Activated CD8-positive, alpha-beta memory T cell treated with anti-CD3 and anti-CD28 coated beads, Interleukin-2, amount 50 U/mL, for 1 hour (primary cell): ENCODE measurements around the gene SCAPER.

Source experiments
- DNase-seq: peaks from one replicate; pipeline ENCODE4 v3.0.0-alpha.2; 2020; ENCODE audit errors: extremely low read depth

Gene SCAPER

DNA sequence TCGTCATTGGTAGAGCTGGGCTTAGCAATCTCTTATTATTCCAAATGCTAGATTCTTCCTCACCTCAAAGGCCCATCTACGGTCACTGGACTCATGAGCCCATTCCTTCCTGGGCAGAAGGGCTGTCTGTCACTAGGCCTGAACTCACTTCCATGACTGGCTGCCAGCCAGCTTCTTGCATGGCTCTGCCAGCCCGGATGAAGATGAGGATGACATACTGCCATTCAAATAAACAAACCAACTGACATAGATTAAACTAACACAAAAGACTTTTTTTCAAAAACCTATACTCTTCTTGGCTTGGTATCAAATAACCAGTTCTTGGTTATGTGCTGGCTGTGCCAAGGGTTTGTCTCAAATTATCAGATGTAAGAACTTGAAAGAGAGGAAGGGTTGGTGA, 544.7 kb downstream of the SCAPER start:
- no peak for DNase-seq

DNA sequence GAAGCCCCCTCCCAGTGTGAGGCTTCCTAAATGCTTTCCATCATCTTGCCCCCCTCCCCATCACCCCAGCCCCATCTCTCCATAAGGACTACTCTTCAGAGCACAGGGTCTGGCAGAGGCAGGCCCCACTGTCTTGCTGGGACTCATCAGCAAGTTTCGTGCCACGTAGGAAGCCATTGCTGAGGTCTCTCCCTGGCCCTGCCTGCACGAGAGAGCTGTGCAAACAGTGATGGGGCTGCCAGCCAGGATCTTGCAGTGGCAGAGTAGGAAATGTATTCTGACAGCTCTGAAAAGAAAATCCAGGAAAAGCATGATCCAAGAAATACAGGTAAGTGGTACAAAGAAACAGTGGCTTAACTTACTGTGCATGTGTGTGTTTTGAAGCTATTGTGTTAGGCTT, 546.0 kb downstream of the SCAPER start:
- DNase-seq: no peak

DNA sequence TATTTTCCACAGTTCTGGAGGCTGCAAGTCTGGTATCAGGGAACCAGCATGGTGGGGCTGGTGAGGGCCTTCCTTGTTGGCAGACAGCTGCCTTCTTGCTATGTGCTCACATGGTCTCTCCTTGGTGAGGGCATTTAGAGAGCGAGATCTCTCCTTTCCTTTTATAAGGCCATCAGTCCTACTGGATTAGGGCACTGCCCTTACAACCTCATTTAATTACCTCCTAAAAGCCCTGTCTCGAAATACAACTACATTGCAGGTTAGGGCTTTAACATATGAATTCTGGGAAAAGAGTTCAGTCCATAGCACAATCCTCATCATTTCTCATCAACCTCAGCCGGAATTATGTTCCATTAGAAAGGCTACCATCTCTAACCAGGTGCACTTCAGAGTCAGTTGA, 546.7 kb downstream of the SCAPER start:
- DNase-seq: no peak

DNA sequence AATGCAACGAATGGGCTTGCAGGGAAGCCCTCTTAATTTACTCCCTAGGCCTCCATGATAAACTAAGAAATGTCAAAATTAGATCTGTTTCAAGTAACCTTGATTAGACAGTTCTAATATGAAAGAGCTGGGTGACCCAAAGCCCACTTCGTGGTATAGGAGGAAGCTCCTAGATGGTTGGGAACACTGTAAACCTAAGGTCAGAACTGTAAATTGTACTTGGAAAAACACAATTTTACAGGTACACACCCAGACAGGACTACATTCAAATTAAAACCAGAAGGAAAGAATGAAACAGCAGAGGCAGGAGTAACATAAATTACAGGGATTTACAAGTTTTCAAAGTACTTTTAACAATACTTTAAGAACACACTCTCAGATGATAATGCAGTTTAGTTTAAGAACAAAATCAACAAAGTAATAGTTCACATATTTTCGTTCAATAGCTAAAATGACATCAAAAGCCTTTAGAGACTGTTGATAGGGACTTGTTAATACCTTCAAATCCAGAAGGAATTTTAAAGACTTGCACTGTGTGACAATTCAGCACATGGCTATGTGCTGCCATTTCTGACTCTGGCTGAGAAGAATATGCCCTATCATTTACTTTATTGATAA, 550.2 kb downstream of the SCAPER start:
- no peak for DNase-seq

DNA sequence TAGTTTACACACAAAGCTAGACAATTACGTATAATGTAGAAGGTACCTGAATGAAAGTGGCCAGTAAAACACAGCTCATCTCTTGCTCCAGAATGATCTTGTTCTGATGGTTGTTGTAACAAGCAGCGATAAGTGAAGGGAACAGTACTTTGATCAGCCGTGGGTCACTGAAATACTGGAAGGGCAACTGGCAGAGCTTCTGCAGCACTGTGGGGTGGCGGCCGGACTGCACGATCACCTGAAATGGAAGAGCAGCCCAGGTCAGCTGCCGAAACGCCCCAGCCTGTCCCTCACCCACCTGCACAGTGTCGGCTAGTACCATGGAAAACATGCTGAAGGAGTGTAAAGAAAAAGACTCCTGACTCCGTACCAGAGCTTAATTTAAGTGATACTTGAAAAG, 551.2 kb downstream of the SCAPER start:
- no peak for DNase-seq

DNA sequence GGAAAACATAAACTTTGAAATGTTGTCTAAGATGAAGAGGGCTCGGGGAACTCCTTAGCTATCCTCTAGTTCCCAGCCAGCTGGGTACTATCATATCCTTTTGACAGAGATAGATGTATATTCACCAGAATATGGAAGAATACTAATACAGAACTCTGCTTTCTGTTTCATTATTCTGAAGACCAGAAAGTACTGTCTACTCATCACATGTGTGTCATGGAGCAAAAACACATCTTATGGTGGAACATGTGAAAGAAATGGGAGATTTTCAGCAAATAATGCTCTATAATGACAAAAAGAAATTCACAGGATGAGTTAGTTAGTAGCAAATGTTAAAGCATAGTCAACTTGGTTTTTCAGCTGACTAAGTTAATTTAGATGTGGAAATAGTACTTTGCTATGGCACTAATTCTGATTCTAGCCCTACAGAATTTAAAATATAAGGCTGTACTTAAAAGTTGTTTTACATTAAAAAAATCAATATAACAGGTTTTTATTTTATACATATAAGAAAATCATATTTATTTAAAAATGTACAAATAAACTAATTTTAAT, 552.0 kb downstream of the SCAPER start:
- no peak for DNase-seq

DNA sequence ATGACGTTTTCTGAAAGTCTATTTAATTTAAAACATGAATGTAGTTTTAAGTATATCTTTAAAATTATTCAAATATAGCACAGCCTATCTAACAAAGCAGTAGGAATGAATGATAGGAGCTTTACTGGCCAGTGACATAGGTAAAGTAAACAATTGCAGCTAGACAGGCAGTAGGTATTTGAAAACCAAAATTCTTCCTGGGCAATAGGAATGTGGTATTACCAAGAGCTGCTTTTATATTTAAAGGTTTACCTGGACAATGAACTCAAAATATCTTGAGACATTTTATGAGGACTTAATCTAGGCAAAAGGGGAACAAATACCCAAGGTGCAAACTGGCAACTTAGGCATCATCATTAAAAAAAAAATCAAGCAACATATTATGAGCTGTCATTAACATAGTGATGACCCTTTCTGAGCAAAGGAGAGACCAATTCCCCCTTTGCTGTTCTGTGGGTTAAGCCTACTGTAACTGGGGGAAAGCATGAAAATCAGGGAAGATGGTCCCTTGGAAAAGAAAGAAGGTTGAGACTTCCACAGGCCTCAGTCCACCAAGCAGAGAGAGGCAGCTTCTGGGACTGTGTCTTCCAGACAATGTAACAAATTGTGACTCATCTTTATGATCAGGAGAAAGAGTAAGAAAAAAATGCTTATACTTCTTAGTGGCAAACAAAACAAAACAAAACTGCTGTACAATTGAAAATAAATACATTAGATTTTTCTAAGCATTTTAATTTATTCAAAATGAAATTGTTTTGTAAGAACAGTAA, 555.7 kb downstream of the SCAPER start:
- DNase-seq: no peak

DNA sequence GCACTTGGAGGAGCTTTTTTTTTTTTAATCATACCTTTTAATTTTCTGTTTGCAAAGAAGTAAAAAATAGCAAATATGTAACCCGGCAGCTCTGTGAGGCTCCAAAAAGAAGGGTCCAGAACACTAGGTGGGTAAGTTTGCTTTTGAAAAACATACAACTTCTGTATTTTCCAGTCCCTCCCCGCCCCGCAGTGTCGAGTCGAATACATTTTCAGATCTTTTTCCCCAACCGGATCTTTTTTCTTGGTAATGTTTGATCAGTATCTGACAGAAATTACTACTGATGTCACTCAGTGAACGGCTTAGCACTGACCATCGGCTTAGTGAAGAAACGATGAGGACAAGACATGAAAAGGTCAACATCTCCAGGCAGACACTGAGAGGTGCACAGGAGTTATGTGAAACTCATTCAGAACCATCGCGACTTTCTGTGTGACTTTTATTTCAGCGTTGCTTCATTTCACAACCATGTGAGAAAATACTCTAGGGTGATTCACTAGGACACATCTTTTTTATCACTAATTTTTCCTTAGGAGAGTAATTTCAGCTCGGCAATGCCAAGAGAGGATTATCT, 557.6 kb downstream of the SCAPER start:
- DNase-seq: no peak

DNA sequence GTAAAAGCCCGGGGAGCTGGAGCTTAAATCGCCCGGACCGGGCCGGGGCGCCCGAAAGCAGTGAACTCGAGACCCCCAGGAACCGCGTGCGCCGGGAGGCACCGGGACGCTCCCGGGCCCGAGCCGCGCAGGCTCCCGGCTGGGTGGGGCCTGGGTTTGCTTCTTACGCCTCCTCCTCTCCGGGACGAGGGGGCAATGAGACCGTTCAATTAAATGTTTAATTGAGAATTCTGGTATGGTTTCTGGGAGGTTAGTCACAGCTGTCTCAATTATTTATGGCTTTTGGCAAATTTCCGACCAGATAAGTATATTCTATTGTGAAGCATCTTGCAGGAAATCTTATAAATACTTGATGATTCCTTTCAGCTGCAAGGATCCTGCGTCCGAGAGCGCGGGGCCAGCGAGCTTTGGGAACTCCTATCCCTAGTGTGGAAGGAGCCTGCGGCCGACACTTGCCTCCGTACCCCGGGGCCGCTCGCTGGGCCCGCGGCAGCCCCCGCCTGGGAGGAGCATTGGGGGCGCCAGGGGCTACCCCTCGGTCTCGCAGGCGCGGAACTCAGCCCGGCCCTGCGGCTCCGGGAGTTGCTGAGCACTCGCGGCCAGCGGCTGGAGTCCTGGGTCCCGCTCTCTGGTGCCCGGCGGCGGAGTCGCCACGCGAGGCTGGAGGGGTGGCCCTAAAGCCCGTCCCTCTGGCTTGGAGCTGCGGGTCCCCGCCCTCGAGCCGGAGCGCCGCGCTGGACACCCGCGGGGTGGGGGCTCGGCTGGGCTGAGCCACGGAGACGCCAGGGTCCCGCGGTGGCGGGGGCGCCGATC, 558.3 kb downstream of the SCAPER start:
- no peak for DNase-seq

DNA sequence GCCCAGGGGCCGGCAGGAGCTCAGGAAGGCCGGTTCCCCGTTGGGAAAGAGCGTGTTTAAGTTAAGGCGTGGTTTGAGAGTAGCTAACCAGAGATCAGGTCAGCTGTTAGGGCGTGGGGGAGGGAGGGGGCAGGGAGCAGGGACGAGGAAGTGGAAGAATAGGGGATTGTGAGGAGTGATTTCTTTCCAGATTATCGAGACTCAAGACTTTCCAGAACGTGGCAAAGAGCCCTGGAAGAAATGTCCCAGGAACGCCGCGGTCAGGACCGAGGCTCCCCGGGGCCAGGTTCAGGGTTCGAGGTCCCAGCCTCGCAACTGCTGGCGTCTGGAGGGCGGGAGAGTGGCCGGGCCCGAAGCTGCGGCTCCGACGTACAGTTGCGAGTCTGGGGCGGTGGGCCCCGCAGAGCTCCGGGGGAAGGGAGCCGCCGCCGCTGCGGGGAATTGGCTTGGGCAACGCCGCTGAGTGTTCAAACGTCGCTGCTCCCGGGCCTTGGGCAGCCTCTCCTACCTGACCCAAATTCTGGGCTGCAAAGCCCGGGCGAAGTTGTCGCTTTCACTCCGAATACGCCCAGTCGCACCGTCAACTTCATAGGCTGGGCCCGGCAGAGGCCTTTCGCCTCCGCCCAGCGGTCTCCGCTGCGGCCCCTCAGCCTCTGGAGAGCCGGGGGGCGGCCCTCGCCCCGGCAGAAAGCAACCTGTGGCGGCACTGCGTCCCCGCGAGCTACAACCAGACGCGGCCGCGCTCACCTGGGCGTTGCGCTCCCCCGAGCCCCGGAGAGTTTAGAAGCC, 559.1 kb downstream of the SCAPER start:
- DNase-seq: no peak

DNA sequence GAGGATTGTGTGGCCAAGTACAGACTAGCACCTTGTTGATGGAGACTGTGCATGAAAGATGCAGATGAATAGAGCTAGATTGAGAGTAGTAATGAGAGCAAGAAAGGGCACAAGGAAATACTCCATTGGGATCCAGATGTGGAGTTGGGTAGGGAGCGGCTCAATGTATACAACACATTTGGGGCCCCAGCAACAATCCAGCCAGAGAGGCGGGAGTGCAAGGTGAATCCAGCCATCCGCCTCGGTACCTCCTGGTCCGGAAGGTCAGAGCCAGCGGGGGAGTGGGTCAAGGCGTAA, 559.6 kb downstream of the SCAPER start:
- no peak for DNase-seq

DNA sequence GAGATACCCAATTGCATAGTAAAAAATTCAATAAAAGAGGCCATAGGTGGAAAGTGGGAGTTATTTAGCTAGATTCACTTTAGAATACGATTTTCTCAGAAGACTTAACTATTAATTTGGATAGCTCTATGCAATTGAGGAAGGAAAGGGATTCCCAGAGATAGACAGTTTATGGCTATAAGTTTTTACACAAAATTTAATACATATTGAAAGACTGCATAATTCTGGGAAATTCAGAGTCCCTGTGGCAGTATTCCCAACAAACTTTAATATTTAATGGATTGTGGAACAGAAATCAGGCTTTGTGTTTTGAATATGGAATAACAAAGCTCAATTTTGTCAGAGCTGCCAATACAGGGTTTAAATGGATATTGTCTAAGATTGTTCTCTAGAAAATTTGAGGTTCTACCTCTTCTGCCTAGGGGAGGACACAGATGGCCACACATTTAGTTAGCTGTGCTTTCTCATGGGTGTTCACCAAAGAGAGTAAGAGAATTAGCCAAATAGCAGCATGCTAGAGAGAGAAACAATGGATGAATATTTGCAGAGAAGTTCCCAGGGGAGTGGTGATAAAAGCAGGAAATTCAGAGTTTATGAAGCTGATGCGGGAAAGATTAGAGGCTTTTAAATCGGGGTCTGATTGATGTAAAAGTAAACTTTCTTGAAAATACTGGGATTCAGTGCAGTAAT, 560.1 kb downstream of the SCAPER start:
- DNase-seq: no peak

DNA sequence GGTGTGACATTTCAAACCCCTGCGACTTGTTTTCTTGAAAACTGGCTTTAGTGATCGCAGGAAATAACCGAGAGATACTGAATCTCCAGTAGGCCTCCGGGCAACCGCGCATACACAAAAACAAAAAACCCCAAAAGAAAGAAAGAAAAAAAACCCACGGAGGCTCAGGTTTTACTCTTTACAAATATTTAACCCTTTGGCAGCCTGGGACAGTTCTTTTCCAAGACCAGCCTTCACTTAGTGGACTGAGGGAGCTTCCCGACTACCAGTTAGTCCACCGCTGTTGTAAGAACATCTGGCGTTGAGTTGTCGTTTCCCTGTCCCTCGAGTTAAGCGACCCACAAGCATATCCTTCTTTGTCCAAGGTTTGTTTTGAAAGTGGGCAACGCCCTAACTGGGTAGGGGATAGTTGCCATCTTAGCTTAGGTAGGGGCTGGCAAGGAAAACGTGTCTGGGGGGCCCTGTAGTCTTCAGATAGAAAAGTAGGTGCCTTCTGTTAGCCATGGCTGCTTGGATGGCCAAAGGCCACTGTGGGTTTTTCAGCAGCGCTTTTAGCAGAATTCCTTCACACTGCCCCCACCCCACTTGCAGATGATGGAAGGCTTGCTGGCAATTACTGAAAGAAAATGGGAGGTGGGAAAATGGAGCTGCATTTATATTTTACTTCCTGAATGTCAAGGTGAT, 561.7 kb downstream of the SCAPER start:
- no peak for DNase-seq

DNA sequence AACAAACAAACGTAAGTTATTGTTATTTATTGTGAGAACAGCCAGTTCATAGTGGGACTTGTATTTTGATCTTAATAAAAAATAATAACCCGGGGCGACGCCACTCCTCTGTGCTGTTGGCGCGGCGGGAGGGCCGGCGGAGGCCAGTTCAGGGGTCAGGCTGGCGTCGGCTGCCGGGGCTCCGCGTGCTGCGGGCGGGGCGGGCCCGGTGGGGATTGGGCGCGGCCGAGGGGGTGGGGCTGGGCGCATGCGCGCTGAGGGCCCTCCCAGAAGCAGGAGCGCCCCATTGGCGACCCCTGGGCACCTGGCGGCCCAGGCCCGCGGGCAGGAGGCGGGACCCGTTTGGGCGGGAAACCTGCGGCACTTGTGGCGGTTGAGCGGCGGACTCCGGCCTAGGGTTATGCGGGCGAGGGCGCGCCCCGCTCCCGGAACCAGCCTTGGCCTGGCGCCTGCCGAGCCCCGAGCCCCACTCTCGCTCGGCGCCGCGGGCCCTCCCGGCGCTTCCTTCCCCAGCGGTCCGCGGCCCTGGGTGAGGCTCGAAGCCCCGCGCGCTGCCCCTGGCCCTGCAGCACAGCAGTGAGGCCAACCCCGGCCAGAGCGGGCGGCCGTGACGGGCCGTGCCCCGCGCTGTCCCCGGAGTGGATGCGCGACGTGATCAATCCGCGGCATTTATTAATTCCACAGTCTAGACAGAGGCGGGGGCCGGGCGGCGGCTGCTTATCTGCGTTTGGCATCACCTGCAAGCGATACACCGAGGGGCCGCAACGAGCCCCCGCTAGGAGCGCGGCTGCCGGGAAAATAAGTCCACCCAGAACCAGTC, 562.5 kb downstream of the SCAPER start:
- DNase-seq: no peak

DNA sequence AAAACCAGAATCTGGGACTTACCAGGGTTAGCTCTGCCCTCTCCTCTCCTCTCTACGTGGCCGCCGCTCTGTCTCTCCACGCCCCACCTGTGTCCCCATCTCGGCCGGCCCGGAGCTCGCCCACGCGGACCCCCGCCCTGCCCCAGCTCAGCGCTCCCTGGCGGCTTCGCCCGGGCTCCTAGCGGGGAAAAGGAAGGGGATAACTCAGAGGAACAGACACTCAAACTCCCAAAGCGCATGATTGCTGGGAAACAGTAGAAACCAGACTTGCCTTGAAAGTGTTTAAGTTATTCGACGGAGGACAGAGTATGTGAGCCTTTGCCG, 563.1 kb downstream of the SCAPER start:
- DNase-seq: no peak

DNA sequence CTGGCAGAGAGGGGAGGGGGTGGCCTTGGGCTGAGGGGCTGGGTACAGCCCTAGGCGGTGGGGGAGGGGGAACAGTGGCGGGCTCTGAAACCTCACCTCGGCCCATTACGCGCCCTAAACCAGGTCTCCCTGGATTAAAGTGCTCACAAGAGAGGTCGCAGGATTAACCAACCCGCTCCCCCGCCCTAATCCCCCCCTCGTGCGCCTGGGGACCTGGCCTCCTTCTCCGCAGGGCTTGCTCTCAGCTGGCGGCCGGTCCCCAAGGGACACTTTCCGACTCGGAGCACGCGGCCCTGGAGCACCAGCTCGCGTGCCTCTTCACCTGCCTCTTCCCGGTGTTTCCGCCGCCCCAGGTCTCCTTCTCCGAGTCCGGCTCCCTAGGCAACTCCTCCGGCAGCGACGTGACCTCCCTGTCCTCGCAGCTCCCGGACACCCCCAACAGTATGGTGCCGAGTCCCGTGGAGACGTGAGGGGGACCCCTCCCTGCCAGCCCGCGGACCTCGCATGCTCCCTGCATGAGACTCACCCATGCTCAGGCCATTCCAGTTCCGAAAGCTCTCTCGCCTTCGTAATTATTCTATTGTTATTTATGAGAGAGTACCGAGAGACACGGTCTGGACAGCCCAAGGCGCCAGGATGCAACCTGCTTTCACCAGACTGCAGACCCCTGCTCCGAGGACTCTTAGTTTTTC, 563.6 kb downstream of the SCAPER start:
- no peak for DNase-seq

DNA sequence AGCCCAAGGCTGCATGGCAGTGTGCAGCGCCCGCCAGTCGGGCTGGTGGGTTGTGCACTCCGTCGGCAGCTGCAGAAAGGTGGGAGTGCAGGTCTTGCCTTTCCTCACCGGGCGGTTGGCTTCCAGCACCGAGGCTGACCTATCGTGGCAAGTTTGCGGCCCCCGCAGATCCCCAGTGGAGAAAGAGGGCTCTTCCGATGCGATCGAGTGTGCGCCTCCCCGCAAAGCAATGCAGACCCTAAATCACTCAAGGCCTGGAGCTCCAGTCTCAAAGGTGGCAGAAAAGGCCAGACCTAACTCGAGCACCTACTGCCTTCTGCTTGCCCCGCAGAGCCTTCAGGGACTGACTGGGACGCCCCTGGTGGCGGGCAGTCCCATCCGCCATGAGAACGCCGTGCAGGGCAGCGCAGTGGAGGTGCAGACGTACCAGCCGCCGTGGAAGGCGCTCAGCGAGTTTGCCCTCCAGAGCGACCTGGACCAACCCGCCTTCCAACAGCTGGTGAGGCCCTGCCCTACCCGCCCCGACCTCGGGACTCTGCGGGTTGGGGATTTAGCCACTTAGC, 564.3 kb downstream of the SCAPER start:
- no peak for DNase-seq

DNA sequence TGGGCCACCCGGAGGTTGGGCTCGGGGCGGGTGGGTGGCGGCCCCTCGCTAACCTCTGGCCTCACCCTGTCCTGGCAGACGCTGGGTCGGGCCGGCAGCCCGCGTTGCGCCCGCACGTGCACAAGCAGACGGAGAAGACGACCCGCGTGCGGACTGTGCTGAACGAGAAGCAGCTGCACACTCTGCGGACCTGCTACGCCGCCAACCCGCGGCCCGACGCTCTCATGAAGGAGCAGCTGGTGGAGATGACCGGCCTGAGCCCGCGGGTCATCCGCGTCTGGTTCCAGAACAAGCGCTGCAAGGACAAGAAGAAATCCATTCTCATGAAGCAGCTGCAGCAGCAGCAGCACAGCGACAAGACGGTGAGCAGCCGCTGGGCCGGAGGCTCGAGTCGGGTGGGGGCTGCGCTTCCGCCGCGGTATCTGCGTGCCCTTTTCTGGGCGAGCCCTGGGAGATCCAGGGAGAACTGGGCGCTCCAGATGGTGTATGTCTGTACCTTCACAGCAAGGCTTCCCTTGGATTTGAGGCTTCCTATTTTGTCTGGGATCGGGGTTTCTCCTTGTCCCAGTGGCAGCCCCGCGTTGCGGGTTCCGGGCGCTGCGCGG, 564.8 kb downstream of the SCAPER start:
- no peak for DNase-seq
